Stomach (tissue), 9 donors: ENCODE measurements around the gene RBM47. TPM values are rescaled to one million over a fixed set of nuclear protein-coding genes. Genes with fewer than 3 reads are reported as not detected.

ENCODE experiments used
- DNase-seq, 2 donors: peaks; one replicate each; pipeline versions ENCODE4 v3.0.0 to v3.0.0-alpha.2; 2013 to 2019
- H3K27ac ChIP-seq, 5 donors: fragments of 200-600 bp in 4 of 5; sonication (generic) in 4 of 5; one replicate each; pipeline ENCODE4 v1.5.1; 2013 to 2019; ENCODE audit warnings: mild to moderate bottlenecking in 1 of 5, moderate library complexity in 1 of 5
- H3K27me3 ChIP-seq, 3 donors: fragments of 200-600 bp; sonication (generic); one replicate each; pipeline ENCODE4 v1.5.1; 2017 to 2019; ENCODE audit warnings: mixed run types in 1 of 3
- H3K36me3 ChIP-seq, 4 donors: fragments of 200-600 bp; sonication (generic); 1 replicate in 3 of 4; 2 replicates in 1 of 4; pipeline ENCODE4 v1.5.1; 2016 to 2019
- H3K4me1 ChIP-seq, 4 donors: fragments of 200-600 bp; sonication (generic); one replicate each; pipeline ENCODE4 v1.5.1; 2016 to 2019
- H3K4me3 ChIP-seq, 4 donors: fragments of 200-600 bp; sonication (generic) in 3 of 4; one replicate each; pipeline ENCODE4 v1.5.1; 2016 to 2019; ENCODE audit warnings: mild to moderate bottlenecking in 1 of 4
- H3K9me3 ChIP-seq, 4 donors: fragments of 200-600 bp; sonication (generic); one replicate each; pipeline ENCODE4 v1.5.1; 2016 to 2019
- CTCF ChIP-seq, 7 experiments: fragments of 450-650 bp in 4 of 7; fragments of 200-600 bp in 3 of 7; sonication (generic) in 3 of 7; IDR thresholded peaks; one replicate each; pipeline ENCODE4 v1.5.1; 2016 to 2019; ENCODE audit warnings: antibody characterized with exemption in 7 of 7, control low read depth in 2 of 7, mild to moderate bottlenecking in 1 of 7
- EP300 ChIP-seq: sonication (generic); formaldehyde crosslinking; IDR thresholded peaks from one replicate; pipeline ENCODE4 v1.6.1; 2017; ENCODE audit warnings: antibody characterized with exemption
- POLR2A ChIP-seq, 4 donors: fragments of 450-650 bp; IDR thresholded peaks; one replicate each; pipeline ENCODE4 v1.6.1; 2016; ENCODE audit warnings: antibody characterized with exemption in 4 of 4, control low read depth in 2 of 4, mild to moderate bottlenecking in 1 of 4, moderate library complexity in 1 of 4
- POLR2AphosphoS5 ChIP-seq, 3 donors: sonication (generic); formaldehyde crosslinking; IDR thresholded peaks; one replicate each; pipeline ENCODE4 v1.6.1; 2016; ENCODE audit warnings: antibody characterized with exemption in 3 of 3
- WGBS, 5 donors: extraction: QIAGEN DNeasy Blood & Tissue Kit in 3 of 5; methylation state at CpG; one replicate each; pipeline versions ENCODE4 v1.1.5 to v1.1.7; 2013 to 2018; 5-methylcytosine and 5-hydroxymethylcytosine counted together
- intact Hi-C: fragments of 100-400 bp; cut with DNase I; formaldehyde crosslinking; loops from one replicate; pipeline ENCODE4 v1.15.1; 2023; ENCODE audit warnings: low total_unique reads
- polyA plus RNA-seq, 3 donors: library from polyadenylated mRNA; stranded (reverse); fragments of 200-250 nt; gene quantifications; one replicate each; pipeline ENCODE4 v1.2.3, GENCODE V29; 2013
- total RNA-seq, 5 donors: library from RNA; depleted of rRNA; stranded (reverse); fragments of >200 nt; gene quantifications; one replicate each; pipeline versions ENCODE4 v1.1.0 to v1.2.3, GENCODE V29; 2014 to 2016
- donor health status: healthy with polysubstance abuse.
- donor health status: Bipolar disorder and iron deficiency.
- donor health status: healthy.

Gene RBM47
- total and polyA plus RNA-seq, 8 donors = 18.5 to 448 (median 160) TPM

GRCh38 chr4:40623707-40624106 is 6.0 kb downstream of the RBM47 start:
- Histone ChIP-seq H3K4me1 (peaks cover 22 to 71% (median 25%) of the 10 kb centered on the region in 4 donors), H3K27ac (peak overlapping the region; percentile 78 to 98 (median 89)), H3K27me3 (no peaks in the 10 kb centered on the region), H3K4me3 (no peak overlapping the region), H3K36me3 (no peaks in the 10 kb centered on the region), H3K9me3 (no peaks in the 10 kb centered on the region)
- intact Hi-C loops = no loop called here
- no peak for DNase-seq
- 88 to 96% (median 92%) methylated on average over 7 of the region's 7 CpGs for WGBS, 5 donors
- TF ChIP-seq EP300 = no peak
- no peak for TF ChIP-seq POLR2A (IDR thresholded peaks at IDR 0.05)
- no peak for TF ChIP-seq CTCF (IDR thresholded peaks at IDR 0.05)
- TF ChIP-seq POLR2AphosphoS5 (IDR thresholded peaks at IDR 0.05) = no peak

- Histone ChIP-seq H3K27me3 (no peaks in the 10 kb centered on the region), H3K9me3 (no peaks in the 10 kb centered on the region), H3K4me3 (no peak overlapping the region), H3K36me3 (no peaks in the 10 kb centered on the region), H3K27ac (peak overlapping the region; percentile 78 to 98 (median 89)), H3K4me1 (peaks cover 22 to 75% (median 25%) of the 10 kb centered on the region in 4 donors)
- WGBS, 5 donors = 30 to 54% (median 34%) methylated on average over 6 of the region's 6 CpGs
- DNase-seq = peak; percentile 64 to 81
- TF ChIP-seq EP300 = no peak
- TF ChIP-seq POLR2AphosphoS5 (IDR thresholded peaks at IDR 0.05) = peak in 2 of 3 donors; percentile 60 to 77
- intact Hi-C loops = no loop called here
Measured at GRCh38 chr4:40622913-40623312, 6.8 kb downstream of the RBM47 start.

- intact Hi-C loops = no loop called here
- WGBS, 5 donors = 67 to 75% (median 74%) methylated on average over 13 of the region's 13 CpGs
- peak overlapping the region; percentile 78 to 98 (median 89) for H3K27ac ChIP-seq
Measured at GRCh38 chr4:40621592-40622512, 7.8 kb downstream of the RBM47 start.

GRCh38 chr4:40621229-40621591 is 8.5 kb downstream of the RBM47 start:
- intact Hi-C loops = no loop called here

More at GRCh38 chr4:40621592-40622512, 7.8 kb downstream of the RBM47 start:
- TF ChIP-seq CTCF (IDR thresholded peaks at IDR 0.05) = no peak
- no peak for TF ChIP-seq EP300
- TF ChIP-seq POLR2AphosphoS5 (IDR thresholded peaks at IDR 0.05) = peak in 2 of 3 donors; percentile 72 to 86
- TF ChIP-seq POLR2A (IDR thresholded peaks at IDR 0.05) = no peak
- DNase-seq = peak; percentile 82
- Histone ChIP-seq H3K4me3 (no peak overlapping the region), H3K9me3 (no peaks in the 10 kb centered on the region), H3K27me3 (no peaks in the 10 kb centered on the region), H3K4me1 (peaks cover 22 to 69% (median 25%) of the 10 kb centered on the region in 4 donors), H3K36me3 (no peaks in the 10 kb centered on the region)

More at GRCh38 chr4:40621229-40621591, 8.5 kb downstream of the RBM47 start:
- Histone ChIP-seq H3K9me3 (no peaks in the 10 kb centered on the region), H3K27me3 (no peaks in the 10 kb centered on the region), H3K4me1 (peaks cover 22 to 64% (median 25%) of the 10 kb centered on the region in 4 donors), H3K36me3 (no peaks in the 10 kb centered on the region), H3K27ac (peak overlapping the region in 4 of 5 donors; percentile 78 to 98 (median 86)), H3K4me3 (no peak overlapping the region)
- DNase-seq = no peak
- TF ChIP-seq CTCF (IDR thresholded peaks at IDR 0.05) (no peak), EP300 (no peak), POLR2A (IDR thresholded peaks at IDR 0.05) (no peak), POLR2AphosphoS5 (IDR thresholded peaks at IDR 0.05) (no peak)
- WGBS, 5 donors = 22 to 52% (median 44%) methylated on average over 4 of the region's 4 CpGs
